HG02973 (cell line): ENCODE measurements around the gene OR6C75.
"Not testable (repeated sequence)": the region's sequence is repeated elsewhere in the genome, so short reads cannot be mapped to it uniquely, and the experiment has no call there.

Experiments
- ATAC-seq: cut with Tn5 transposase; IDR thresholded peaks from one replicate; pipeline ENCODE4 v1.9.1; 2021; ENCODE audit warnings: moderate library complexity; ENCODE audit not compliant: unreplicated experiment

The OR6C75 gene

GRCh38 chr12:55362675-55363074, at the start of gene OR6C75:
Gene OR6C75, plus strand, starts transcription at chr12:55362975. Its CDS starts 2,136 bp downstream, at chr12:55365111.
- no peak for ATAC-seq

DNA sequence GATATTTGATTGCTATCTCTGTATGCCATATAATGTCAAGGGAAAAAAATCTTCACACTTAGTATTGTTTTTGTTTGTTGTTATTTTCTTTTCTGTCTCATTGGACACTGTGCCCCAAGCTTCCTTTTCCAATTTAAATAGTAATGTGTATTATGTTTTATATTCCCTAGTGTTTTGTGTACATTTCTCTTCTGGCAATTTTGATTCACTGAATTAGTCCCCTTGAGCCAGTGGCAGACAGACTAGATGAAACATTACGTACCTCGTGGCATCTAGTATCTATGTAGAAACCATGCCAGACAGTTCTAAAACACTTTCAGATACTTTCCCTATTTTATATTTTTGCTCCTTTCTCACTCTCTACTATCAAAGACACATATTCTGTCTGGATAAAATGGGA, 48.7 kb upstream of the OR6C75 start, which contains the start of gene OR6C1:
OR6C1 (plus strand) TSS at position 301 of the 400 bp plus-strand sequence. CDS start 6,257 bp downstream, outside the sequence.
- ATAC-seq: no peak

DNA sequence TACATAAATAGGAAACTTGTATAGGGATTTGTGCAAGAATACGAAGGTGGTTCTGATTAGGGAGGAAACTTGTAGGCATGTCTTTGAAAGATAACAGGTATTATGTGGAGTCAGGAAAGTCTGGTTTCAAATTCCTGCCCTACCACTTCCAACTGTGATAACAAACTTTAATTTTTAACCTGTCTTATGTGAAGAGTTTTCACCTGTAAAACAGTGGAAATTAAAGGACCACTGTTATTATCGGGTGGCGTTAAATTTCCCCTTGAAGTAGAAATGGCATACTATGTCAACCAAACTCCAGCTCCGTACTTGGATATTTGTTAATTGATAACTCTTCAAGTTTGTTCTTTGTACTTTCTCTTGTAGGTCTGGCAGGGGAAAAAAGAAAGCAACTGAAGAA, 42.6 kb upstream of the OR6C75 start:
- no peak for ATAC-seq

DNA sequence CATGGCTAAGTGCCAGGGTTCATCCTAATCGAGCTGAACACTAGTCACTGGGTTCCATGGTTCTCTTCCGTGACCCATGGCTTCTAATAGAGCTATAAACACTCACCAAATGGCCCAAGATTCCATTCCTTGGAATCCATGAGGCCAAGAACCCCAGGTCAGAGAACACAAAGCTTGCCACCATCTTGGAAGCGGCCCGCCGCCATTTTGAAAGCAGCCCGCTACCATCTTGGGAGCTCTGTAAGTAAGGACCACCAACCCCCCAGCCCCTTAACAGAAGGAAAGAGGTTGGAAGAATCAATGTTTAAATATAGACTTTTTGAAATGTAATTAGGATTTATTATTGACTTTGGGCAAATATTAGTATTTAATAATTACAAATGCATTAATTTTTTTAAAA, 37.0 kb upstream of the OR6C75 start:
- ATAC-seq: not testable (repeated sequence)

- no peak for ATAC-seq
Measured at GRCh38 chr12:55330446-55330845, 32.3 kb upstream of the OR6C75 start, which contains the start of gene OR6C3. Gene OR6C3, plus strand, starts transcription at chr12:55330746. Its CDS starts 955 bp downstream, at chr12:55331701.

DNA sequence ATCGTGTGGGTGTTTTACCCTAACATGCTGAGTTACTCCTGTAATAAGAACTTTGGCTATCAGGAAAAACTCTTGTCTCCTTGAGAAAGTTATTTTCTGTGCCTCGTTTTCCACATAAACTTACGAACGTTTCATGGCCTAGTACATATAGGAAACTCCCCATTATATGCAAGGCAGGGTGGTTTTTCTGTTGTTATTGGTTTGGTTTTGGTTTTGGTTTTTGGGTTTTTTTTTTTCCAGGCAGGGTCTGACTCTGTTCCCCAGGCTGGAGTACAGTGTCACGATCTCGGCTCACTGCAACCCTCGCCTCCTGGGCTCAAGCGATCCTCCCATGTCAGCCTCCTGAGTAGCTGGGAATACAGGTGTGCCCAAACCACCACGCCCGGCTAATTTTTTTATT, 26.8 kb upstream of the OR6C75 start:
- no peak for ATAC-seq

- not testable (repeated sequence) for ATAC-seq
Measured at GRCh38 chr12:55355338-55355737, 7.4 kb upstream of the OR6C75 start.

- ATAC-seq: no peak
Measured at GRCh38 chr12:55365086-55365485, 2.3 kb downstream of the OR6C75 start.

DNA sequence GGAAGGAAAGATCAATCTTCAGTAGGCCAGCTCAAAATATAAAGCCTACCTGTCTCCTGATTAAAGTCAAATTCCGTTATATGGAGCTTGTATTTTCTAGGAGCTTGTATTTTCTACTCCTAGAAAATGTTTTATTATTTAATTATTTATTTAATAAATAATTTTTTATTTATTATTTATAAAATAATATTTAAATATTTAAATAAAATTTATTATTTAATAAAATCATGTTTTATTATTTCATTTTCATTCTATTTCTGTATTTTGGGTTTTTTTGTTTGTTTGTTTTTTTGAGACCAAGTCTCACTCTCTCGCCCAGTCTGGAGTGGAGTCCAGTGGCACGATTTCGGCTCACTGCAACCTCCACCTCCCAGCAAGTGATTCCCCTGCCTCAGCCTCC, 9.7 kb downstream of the OR6C75 start:
- ATAC-seq: no peak

GRCh38 chr12:55385891-55386290, 23.1 kb downstream of the OR6C75 start:
- no peak for ATAC-seq

DNA sequence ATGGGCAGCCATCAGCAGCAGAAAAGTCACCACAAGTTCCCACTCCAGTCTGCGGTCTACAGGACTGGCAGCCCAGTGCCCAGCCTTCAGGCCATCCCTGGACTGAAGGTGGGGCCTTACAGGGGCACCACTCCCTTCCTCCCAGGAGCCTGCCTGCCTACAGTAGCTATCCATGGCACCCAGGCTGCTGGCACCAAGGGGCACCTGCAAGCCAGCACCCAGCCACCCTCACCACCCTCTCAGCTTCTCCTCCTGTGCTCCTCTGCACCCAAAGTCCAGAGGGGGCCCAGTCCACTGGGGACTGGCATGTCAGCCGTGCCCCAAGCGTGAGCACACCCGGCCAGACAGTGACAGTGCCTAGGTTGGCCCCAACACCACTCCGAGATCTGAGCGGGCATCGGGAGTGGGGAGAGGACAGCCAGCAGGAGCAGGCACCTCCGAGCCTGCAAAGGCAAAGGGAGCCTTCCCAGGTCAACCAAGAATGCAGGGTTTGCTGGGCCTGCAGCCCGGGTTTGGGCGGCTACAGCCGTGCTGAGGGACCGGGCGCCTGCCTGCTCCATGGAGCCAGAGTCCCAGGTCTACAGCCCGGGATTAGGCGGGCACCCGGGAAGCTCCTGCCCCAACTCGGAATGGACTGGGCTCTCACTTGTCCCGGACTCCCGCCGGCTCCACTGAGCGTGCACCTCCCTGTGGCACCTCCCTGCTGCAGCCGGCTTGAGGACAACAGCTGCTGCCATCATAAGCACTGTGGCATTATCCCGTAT, 29.4 kb downstream of the OR6C75 start:
- ATAC-seq: no peak

DNA sequence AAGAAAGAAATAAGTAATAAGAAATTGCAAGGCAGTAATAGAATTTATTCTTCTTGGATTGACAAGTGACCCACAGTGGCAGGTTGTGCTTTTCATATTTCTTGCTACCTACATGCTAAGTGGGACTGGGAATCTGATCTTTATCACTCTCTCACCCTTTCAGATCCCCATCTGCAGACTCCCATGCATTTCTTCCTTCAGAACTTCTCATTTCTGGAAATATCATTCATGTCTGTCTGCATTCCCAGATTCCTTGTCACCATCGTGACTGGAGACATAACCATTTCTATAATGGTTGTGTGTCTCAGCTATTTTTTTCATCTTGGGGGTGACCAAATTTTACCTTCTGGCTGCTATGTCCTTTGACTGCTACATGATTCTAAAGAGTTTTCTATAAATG, 33.6 kb downstream of the OR6C75 start:
- ATAC-seq: no peak

DNA sequence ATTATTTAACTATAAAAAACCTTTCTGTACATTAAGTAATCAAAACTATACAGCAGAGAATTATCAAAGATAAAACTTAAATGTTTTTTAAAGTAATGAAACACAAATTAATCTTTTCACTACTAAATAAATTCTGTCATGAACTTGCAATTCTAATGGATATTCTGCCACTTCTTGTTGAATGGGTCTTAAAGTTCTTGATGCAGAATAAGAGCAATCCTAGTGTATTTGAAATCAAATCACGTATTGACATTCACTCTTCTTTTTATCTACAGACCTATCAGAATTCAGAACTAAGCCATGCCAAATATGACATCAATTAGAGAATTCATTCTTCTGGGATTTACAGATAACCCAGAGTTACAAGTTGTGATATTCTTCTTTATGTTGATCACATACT, 37.5 kb downstream of the OR6C75 start, which contains the start of gene OR6C65:
OR6C65 (plus strand) TSS at position 301 of the 400 bp plus-strand sequence; CDS start at position 301, 0 bp downstream.
- no peak for ATAC-seq

DNA sequence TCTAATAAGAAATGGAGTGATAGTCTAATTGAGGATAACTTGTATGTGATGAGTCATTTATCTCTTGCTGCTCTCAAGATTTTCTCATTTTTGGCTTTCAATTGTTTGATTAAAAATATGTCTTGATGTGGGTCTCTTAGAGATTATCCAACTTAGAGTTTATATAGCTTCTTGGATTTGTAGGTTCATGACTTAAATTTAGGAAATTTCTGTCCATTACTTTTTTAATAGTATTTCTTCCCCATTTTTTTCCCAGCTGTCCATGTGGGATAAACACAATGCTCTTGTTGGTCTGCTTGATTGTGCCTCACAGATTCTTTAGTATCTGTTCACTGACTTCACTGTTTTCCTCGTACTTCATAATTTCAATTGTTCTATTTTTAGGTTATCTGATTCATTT, 45.1 kb downstream of the OR6C75 start:
- no peak for ATAC-seq

DNA sequence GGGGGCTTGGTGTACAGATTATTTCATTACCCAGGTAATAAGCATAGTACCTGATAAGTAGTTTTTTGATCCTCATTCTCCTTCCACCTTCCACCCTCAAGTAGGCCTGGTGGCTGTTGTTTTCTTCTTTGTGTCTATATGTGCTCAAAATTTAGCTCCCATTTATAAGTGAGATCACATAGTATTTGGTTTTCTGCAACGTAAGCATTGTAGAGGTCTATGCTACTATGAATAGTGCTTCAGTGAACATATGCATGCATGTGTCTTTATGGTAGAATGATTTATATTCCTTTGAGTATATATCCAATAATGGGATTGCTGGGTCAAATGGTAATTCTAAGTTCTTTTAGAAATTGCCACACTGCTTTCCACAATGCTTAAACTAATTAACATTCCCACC, 46.4 kb downstream of the OR6C75 start:
- not testable (repeated sequence) for ATAC-seq

GRCh38 chr12:55412138-55412537, 49.4 kb downstream of the OR6C75 start:
- not testable (repeated sequence) for ATAC-seq

DNA sequence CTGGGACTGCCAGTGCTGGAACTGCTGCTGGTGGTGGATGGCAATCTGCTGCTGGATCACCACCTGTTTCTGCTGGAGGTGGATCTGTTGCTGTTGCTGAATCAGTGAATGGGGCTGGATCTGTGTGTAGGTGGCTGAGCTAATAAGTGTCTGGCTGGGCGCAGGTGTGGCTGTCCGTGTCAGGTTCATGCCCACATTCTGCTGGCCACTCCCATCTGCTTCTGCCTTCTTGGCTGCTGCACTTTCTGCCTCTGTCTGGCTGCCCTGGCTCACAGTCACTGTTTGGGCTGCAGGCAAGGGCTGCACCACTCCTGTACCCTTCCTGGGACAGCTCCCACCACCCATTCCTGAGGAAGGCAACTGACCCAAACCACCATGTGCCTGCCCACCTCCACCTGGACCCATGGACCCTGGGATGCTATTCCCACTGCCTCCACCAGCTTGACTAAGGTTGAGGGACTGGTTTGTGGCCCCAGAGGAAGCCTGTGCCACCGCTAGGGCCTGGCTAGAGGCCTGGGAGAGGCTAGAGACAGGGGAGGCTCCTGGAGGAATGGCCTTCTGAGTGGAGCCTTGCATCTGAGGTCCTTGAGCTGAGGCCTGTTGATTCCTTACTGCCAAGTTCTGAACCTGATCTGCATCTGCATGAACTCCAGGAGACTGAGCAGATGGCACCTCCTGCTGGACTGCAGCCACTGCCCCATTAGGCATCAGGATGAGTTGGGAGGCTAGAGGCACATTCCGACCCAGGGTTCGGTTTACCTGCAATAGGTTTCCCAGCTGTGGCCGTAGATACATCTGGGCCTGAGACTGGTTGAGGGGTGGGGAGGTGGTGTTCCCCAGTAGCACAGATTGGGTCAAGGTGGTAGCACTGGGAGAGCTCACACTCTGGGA, 51.0 kb downstream of the OR6C75 start:
- not testable (repeated sequence) for ATAC-seq

GRCh38 chr12:55414396-55414823, 51.6 kb downstream of the OR6C75 start:
- ATAC-seq: not testable (repeated sequence)

DNA sequence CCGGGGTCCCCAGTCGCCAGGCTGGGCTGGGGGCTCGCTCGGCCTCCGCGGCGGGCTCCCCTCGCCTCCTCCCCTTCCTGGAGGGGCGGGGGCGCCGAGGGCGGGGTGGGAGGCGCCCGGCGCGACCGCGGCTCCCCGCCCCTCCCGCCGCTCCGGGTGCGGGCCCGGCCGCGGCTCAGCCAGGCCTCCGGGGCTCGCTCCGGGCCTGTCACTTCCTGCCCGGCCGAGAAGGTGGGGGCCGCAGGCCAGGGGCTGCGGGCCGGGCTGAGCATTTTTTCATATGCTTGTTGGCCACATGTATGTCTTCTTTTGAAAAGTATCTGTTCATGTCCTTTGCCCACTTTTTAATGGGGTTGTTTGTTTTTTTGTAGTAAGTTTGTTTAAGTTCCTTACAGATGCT, 52.1 kb downstream of the OR6C75 start:
- ATAC-seq: not testable (repeated sequence)

DNA sequence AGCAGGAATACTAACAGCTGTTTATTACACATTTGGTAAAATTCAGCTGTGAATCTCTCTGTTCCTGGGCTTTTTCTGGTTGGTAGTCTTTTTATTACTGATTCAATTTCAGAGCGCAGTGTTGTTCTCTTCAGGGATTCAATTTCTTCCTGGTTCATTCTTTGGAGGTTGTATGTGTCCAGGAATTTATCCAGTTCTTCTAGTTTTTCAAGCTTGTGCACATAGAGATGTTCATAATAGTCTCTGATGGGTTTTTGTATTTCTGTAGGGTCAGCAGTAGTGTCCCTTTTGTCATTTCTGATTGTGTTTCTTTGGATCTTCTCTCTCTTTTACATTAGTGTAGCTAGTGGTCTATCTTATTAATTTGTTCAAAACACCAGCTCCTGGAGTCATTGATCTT, 54.2 kb downstream of the OR6C75 start:
- ATAC-seq: no peak
